ENCODE measurements around the gene RRAS.
A peak's percentile ranks its signal among the peaks of the same experiment; 100 is the strongest.

- TF ChIP-seq POLR2A (IDR thresholded peaks at IDR 0.05), result peak in 1 of 2 donors; percentile 62
- no peak for TF ChIP-seq CTCF (IDR thresholded peaks at IDR 0.05)
Measured at GRCh38 chr19:49665351-49666119, 25.6 kb upstream of the RRAS start, which contains the start of the genes BCL2L12 and IRF3.
